GM21526 (cell line): ENCODE measurements around the gene BMPR1A.
A peak's percentile ranks its signal among the peaks of the same experiment; 100 is the strongest.
"Not testable (repeated sequence)": the region's sequence is repeated elsewhere in the genome, so short reads cannot be mapped to it uniquely, and the experiment has no call there.

Experiments used
- ATAC-seq: cut with Tn5 transposase; IDR thresholded peaks from one replicate; pipeline ENCODE4 v1.9.1; 2021; ENCODE audit warnings: moderate library complexity; ENCODE audit not compliant: unreplicated experiment, low FRiP score

BMPR1A gene

GRCh38 chr10:86728056-86728455 lies 28.4 kb upstream of the BMPR1A start:
- no peak for ATAC-seq

- ATAC-seq = no peak
Measured at GRCh38 chr10:86729677-86730076, 26.7 kb upstream of the BMPR1A start.

GRCh38 chr10:86730227-86730626 lies 26.2 kb upstream of the BMPR1A start:
- ATAC-seq = no peak

- ATAC-seq = no peak
Measured at GRCh38 chr10:86732771-86733170, 23.6 kb upstream of the BMPR1A start.

- no peak for ATAC-seq
Measured at GRCh38 chr10:86733260-86733671, 23.2 kb upstream of the BMPR1A start.

GRCh38 chr10:86734207-86734988 lies 22.0 kb upstream of the BMPR1A start:
- no peak for ATAC-seq

- ATAC-seq = not testable (repeated sequence)
Measured at GRCh38 chr10:86735278-86735677, 21.1 kb upstream of the BMPR1A start.

GRCh38 chr10:86742230-86742629 lies 14.2 kb upstream of the BMPR1A start:
- ATAC-seq = no peak

GRCh38 chr10:86744067-86744725 lies 12.2 kb upstream of the BMPR1A start:
- ATAC-seq = no peak

- no peak for ATAC-seq
Measured at GRCh38 chr10:86747796-86748581, 8.4 kb upstream of the BMPR1A start.

GRCh38 chr10:86749854-86750253 lies 6.6 kb upstream of the BMPR1A start:
- no peak for ATAC-seq

GRCh38 chr10:86751477-86751876 lies 4.9 kb upstream of the BMPR1A start:
- ATAC-seq = no peak

GRCh38 chr10:86752311-86752710 lies 4.1 kb upstream of the BMPR1A start:
- ATAC-seq = no peak

- no peak for ATAC-seq
Measured at GRCh38 chr10:86753051-86753450, 3.4 kb upstream of the BMPR1A start.

GRCh38 chr10:86753638-86754434 lies 2.6 kb upstream of the BMPR1A start:
- no peak for ATAC-seq

- no peak for ATAC-seq
Measured at GRCh38 chr10:86755454-86755739, 1.0 kb upstream of the BMPR1A start.

GRCh38 chr10:86755740-86756510 lies 494 bp upstream of the BMPR1A start:
- ATAC-seq = peak; percentile 62

GRCh38 chr10:86757113-86757972 lies 924 bp downstream of the BMPR1A start:
- no peak for ATAC-seq
